UCSD-AML1 (cell line): ENCODE data around the gene TAF15.
A peak's percentile ranks its signal among the peaks of the same experiment; 100 is the strongest.

ENCODE experiments used
- DNase-seq: peaks from one replicate; lab custom pipeline; 2025; ENCODE audit not compliant: unreplicated experiment; lab: John Stamatoyannopoulos, UW

The TAF15 gene

GRCh38 chr17:35808962-35809854 is at the start of gene TAF15:
Gene TAF15, plus strand, starts transcription at chr17:35809484. Its CDS starts 86 bp downstream, at chr17:35809570.
- peak; percentile 94 for DNase-seq

GRCh38 chr17:35760587-35760986 is 48.7 kb upstream of the TAF15 start, which contains the start of gene C17orf50:
Gene C17orf50, plus strand, starts transcription at chr17:35760887. Its CDS starts 55 bp downstream, at chr17:35760942.
- no peak for DNase-seq

- no peak for DNase-seq
Observed at GRCh38 chr17:35761601-35762000, 47.7 kb upstream of the TAF15 start.

- DNase-seq, result no peak
Observed at GRCh38 chr17:35763767-35764122, 45.5 kb upstream of the TAF15 start.

GRCh38 chr17:35764123-35764991 is 44.9 kb upstream of the TAF15 start:
- DNase-seq, result peak; percentile 93

GRCh38 chr17:35765086-35765710 is 44.1 kb upstream of the TAF15 start:
- DNase-seq, result no peak

GRCh38 chr17:35765756-35766488 is 43.4 kb upstream of the TAF15 start:
- DNase-seq, result no peak

- no peak for DNase-seq
Observed at GRCh38 chr17:35766489-35766877, 42.8 kb upstream of the TAF15 start.

GRCh38 chr17:35766903-35767510 is 42.3 kb upstream of the TAF15 start:
- DNase-seq, result peak; percentile 24

GRCh38 chr17:35768797-35769196 is 40.5 kb upstream of the TAF15 start:
- DNase-seq, result no peak

GRCh38 chr17:35769895-35770486 is 39.3 kb upstream of the TAF15 start:
- no peak for DNase-seq

GRCh38 chr17:35773129-35773528 is 36.2 kb upstream of the TAF15 start:
- DNase-seq, result no peak

GRCh38 chr17:35773679-35774425 is 35.4 kb upstream of the TAF15 start:
- peak; percentile 62 for DNase-seq

- no peak for DNase-seq
Observed at GRCh38 chr17:35774499-35774898, 34.8 kb upstream of the TAF15 start.

GRCh38 chr17:35775039-35775438 is 34.2 kb upstream of the TAF15 start:
- no peak for DNase-seq

- peak; percentile 61 for DNase-seq
Observed at GRCh38 chr17:35775583-35775982, 33.7 kb upstream of the TAF15 start.

GRCh38 chr17:35778641-35779196 is 30.6 kb upstream of the TAF15 start:
- DNase-seq, result no peak

GRCh38 chr17:35780950-35781349 is 28.3 kb upstream of the TAF15 start:
- DNase-seq, result no peak

GRCh38 chr17:35784895-35785294 is 24.4 kb upstream of the TAF15 start:
- DNase-seq, result no peak
